DMS 273 (cell line): ENCODE data around the gene TMC6.
"Not testable (repeated sequence)": the region's sequence is repeated elsewhere in the genome, so short reads cannot be mapped to it uniquely, and the experiment has no call there.

Source experiments
- DNase-seq: peaks from one replicate; lab custom pipeline; 2025; ENCODE audit not compliant: unreplicated experiment; lab: John Stamatoyannopoulos, UW

The TMC6 gene

GRCh38 chr17:78081551-78081950 lies 47.0 kb downstream of the TMC6 start:
- DNase-seq = peak; percentile 20

GRCh38 chr17:78079253-78079652 lies 49.3 kb downstream of the TMC6 start:
- DNase-seq = no peak

- DNase-seq = no peak
Observed at GRCh38 chr17:78075545-78075944, 53.0 kb downstream of the TMC6 start.

- no peak for DNase-seq
Observed at GRCh38 chr17:78075011-78075410, 53.5 kb downstream of the TMC6 start.

- DNase-seq = no peak
Observed at GRCh38 chr17:78072961-78073360, 55.6 kb downstream of the TMC6 start.

GRCh38 chr17:78069695-78070094 lies 58.9 kb downstream of the TMC6 start:
- no peak for DNase-seq

- DNase-seq = not testable (repeated sequence)
Observed at GRCh38 chr17:78066976-78067375, 61.6 kb downstream of the TMC6 start.

- no peak for DNase-seq
Observed at GRCh38 chr17:78064708-78065107, 63.8 kb downstream of the TMC6 start.

- no peak for DNase-seq
Observed at GRCh38 chr17:78063489-78063888, 65.1 kb downstream of the TMC6 start.

GRCh38 chr17:78062596-78062995 lies 66.0 kb downstream of the TMC6 start:
- DNase-seq = no peak
